Heart right ventricle (tissue), 16 donors: Measurements from ENCODE around the gene MEX3A. TPM values are rescaled to one million over a fixed set of nuclear protein-coding genes. Genes with fewer than 3 reads are reported as not detected.

ENCODE experiments used
- ATAC-seq, 8 donors: fragments of 200-7000 bp; cut with Tn5 transposase; one replicate each; pipeline ENCODE4 v1.9.1; 2020; ENCODE audit warnings: mild to moderate bottlenecking in 8 of 8, moderate library complexity in 8 of 8, moderate number of reproducible peaks in 1 of 8
- DNase-seq, 2 donors: peaks; one replicate each; pipeline ENCODE4 v3.0.0-alpha.2; 2020
- H3K27ac ChIP-seq, 10 donors: fragments of 200-600 bp; sonication (generic) in 2 of 10; one replicate each; pipeline versions ENCODE4 v1.5.0 to v1.8.0; 2020 to 2022; ENCODE audit warnings: mild to moderate bottlenecking in 3 of 10
- H3K27me3 ChIP-seq, 7 donors: fragments of 200-600 bp; one replicate each; pipeline ENCODE4 v1.8.0; 2021 to 2022; ENCODE audit warnings: mild to moderate bottlenecking in 2 of 7
- H3K36me3 ChIP-seq, 9 donors: fragments of 200-600 bp; sonication (generic) in 1 of 9; one replicate each; pipeline versions ENCODE4 v1.5.0 to v1.8.0; 2020 to 2022; ENCODE audit warnings: mild to moderate bottlenecking in 2 of 9
- H3K4me1 ChIP-seq, 9 donors: fragments of 200-600 bp; sonication (generic) in 1 of 9; one replicate each; pipeline versions ENCODE4 v1.5.0 to v1.8.0; 2020 to 2022; ENCODE audit warnings: mild to moderate bottlenecking in 4 of 9
- H3K4me3 ChIP-seq, 10 donors: fragments of 200-600 bp; sonication (generic) in 2 of 10; one replicate each; pipeline versions ENCODE4 v1.5.0 to v1.8.0; 2020 to 2022; ENCODE audit warnings: mild to moderate bottlenecking in 7 of 10, moderate library complexity in 2 of 10
- H3K9me3 ChIP-seq, 11 donors: fragments of 200-600 bp in 10 of 11; sonication (generic) in 2 of 11; one replicate each; pipeline versions ENCODE4 v1.5.0 to v1.8.0; 2013 to 2022; ENCODE audit warnings: mild to moderate bottlenecking in 2 of 11, control low read depth in 1 of 11, moderate library complexity in 1 of 11
- CTCF ChIP-seq, 9 donors: fragments of 200-600 bp; sonication (generic) in 2 of 9; IDR thresholded peaks; one replicate each; pipeline versions ENCODE4 v1.5.0 to v1.8.0; 2021 to 2022; ENCODE audit warnings: antibody characterized with exemption in 9 of 9, mild to moderate bottlenecking in 5 of 9, moderate library complexity in 1 of 9
- WGBS, 2 donors: extraction: QIAGEN DNeasy Blood & Tissue Kit; methylation state at CpG; one replicate each; pipeline ENCODE4 v1.1.7; 2013; ENCODE audit warnings: inconsistent platforms in 1 of 2; 5-methylcytosine and 5-hydroxymethylcytosine counted together
- intact Hi-C, 10 donors: fragments of 100-400 bp; cut with DNase I; formaldehyde crosslinking; loops; one replicate each; pipeline versions ENCODE4 v1.11.1 to v1.14.2; 2022
- polyA plus RNA-seq, 2 donors: library from polyadenylated mRNA; stranded (reverse); fragments of 200-250 nt; gene quantifications; one replicate each; pipeline ENCODE4 v1.2.3, GENCODE V29; 2013
- total RNA-seq, 10 donors: library from RNA; stranded (reverse); fragmentation: NEBNext Ultra II Directional in 3 of 10; extraction: Animal tissue kit (Norgen Biotek cat#: 25700) in 3 of 10; gene quantifications; one replicate each; pipeline versions ENCODE4 v1.2.1 to v1.2.4, GENCODE V29; 2021 to 2023
- donor health status: Arrhythmogenic right ventricular cardiomyopathy.
- donor health status: ischemic (EF 13 %, LVEDD 7.1; RV severe dilation, severe dysfunction).
- donor health status: healthy with polysubstance abuse.
- donor health status: DM: no; HTN: yes; CAD: no.
- donor health status: DM: no; HTN: no; CAD: no.
- donor health status: ischemic (EF 25% LVEDD 6.9; RV normal size, moderate dysfunction).
- donor health status: ischemic (EF 25% LVEDD 5.7; RV mildly dilated, moderate dysfunction).
- donor health status: healthy.
- donor health status: DM: yes; HTN: yes; CAD: no.
- donor health status: Ischemic cardiomyopathy.
- donor health status: ischemic (EF 35%, LVEDD 5.7; RV mildly dilated, moderate dysfunction).
- donor health status: nonischemic (EF 11% LVEDD 7.7; RV severe dilation, severe dysfunction).
- donor health status: DM: yes; HTN: yes; CAD: no.
- donor health status: PGD.
- donor health status: ischemic (EF 29% LVEDD 5.4; RV normal size, mild dysfunction).
- donor health status: nonischemic (EF 23%, LVEDD 6.1; RV moderate dilation, normal function).

Gene MEX3A
- total and polyA plus RNA-seq, 12 donors: 0.09 to 0.31 (median 0.19) TPM

- WGBS, 2 donors: 11% methylated on average over 9 of the region's 9 CpGs
- Histone ChIP-seq H3K9me3 (no peaks in the 10 kb centered on the region), H3K27ac (no peak overlapping the region), H3K36me3 (no peaks in the 10 kb centered on the region), H3K4me3 (no peak overlapping the region), H3K4me1 (peaks cover 0 to 8% (median 0%) of the 10 kb centered on the region in 9 donors), H3K27me3 (no peaks in the 10 kb centered on the region)
- peak in 1 of 2 donors; percentile 14 for DNase-seq
- intact Hi-C loops: no loop called here
- ATAC-seq: peak in 7 of 8 donors; percentile 51 to 77 (median 67)
- TF ChIP-seq CTCF (IDR thresholded peaks at IDR 0.05): peak in 7 of 9 donors; percentile 38 to 67 (median 56)
These were observed 56.4 kb downstream of the MEX3A start for GRCh38 chr1:156025876-156026275.

- no peak for TF ChIP-seq CTCF (IDR thresholded peaks at IDR 0.05)
These were observed 57.5 kb downstream of the MEX3A start for GRCh38 chr1:156024801-156025200.

More at GRCh38 chr1:156024801-156025200, 57.5 kb downstream of the MEX3A start:
- Histone ChIP-seq H3K4me3 (no peak overlapping the region), H3K27me3 (no peaks in the 10 kb centered on the region), H3K36me3 (peaks cover 0 to 1% (median 0%) of the 10 kb centered on the region in 9 donors), H3K9me3 (no peaks in the 10 kb centered on the region), H3K4me1 (peaks cover 3 to 12% (median 6%) of the 10 kb centered on the region in 9 donors), H3K27ac (no peak overlapping the region)
- 80 to 82% methylated on average over 5 of the region's 5 CpGs for WGBS, 2 donors
- no peak for ATAC-seq
- DNase-seq: no peak
- intact Hi-C loops: loop anchor here in 3 of 10 donors (5.0 kb wide), 2 partner anchors 32 to 42 kb away; no protein-coding TSS in a partner anchor

Other genes starting within 250 kb of the MEX3A start
- 10 to 100 TPM; 21.6 to 30.7 (median 28.1) TPM for gene GON4L, start 225.3 kb downstream of the MEX3A start, total RNA-seq
- 10 to 100 TPM in 1 of 2 donors, 1 to 10 TPM in 1; 8.8 to 25.5 TPM for gene GON4L, start 225.3 kb downstream of the MEX3A start, polyA plus RNA-seq
- gene SYT11, start 222.9 kb downstream of the MEX3A start, total RNA-seq: 10 to 100 TPM in 9 of 10 donors, 1 to 10 TPM in 1; 9.2 to 19.4 (median 12.8) TPM
- 1 to 10 TPM; 1.8 to 9.5 TPM for gene SYT11, start 222.9 kb downstream of the MEX3A start, polyA plus RNA-seq
- gene RIT1, start 171.1 kb downstream of the MEX3A start, total RNA-seq: 10 to 100 TPM; 12.8 to 32.3 (median 21.9) TPM
- gene RIT1, start 171.1 kb downstream of the MEX3A start, polyA plus RNA-seq: 10 to 100 TPM; 11.5 to 17.0 TPM
- 10 to 100 TPM; 17.6 to 30.3 (median 22.0) TPM for gene KHDC4, start 148.1 kb downstream of the MEX3A start, total RNA-seq
- gene KHDC4, start 148.1 kb downstream of the MEX3A start, polyA plus RNA-seq: 10 to 100 TPM; 14.3 to 33.8 TPM
- not detected for gene RXFP4, start 140.8 kb downstream of the MEX3A start, total RNA-seq
- under 1 TPM in 1 of 2 donors, not detected in 1; 0.04 TPM for gene RXFP4, start 140.8 kb downstream of the MEX3A start, polyA plus RNA-seq
- gene ARHGEF2, start 103.9 kb downstream of the MEX3A start, total RNA-seq: 10 to 100 TPM; 48.6 to 79.8 (median 58.2) TPM
- gene ARHGEF2, start 103.9 kb downstream of the MEX3A start, polyA plus RNA-seq: 10 to 100 TPM; 22.7 to 38.0 TPM
- 100 to 1,000 TPM in 2 of 10 donors, 10 to 100 TPM in 8; 70.3 to 124 (median 73.7) TPM for gene SSR2, start 61.5 kb downstream of the MEX3A start, total RNA-seq
- gene SSR2, start 61.5 kb downstream of the MEX3A start, polyA plus RNA-seq: 100 to 1,000 TPM in 1 of 2 donors, 10 to 100 TPM in 1; 66.1 to 322 TPM
- gene UBQLN4, start 28.7 kb downstream of the MEX3A start, total RNA-seq: 10 to 100 TPM; 19.9 to 32.2 (median 26.2) TPM
- gene UBQLN4, start 28.7 kb downstream of the MEX3A start, polyA plus RNA-seq: 10 to 100 TPM; 15.7 to 19.7 TPM
- gene LAMTOR2, start 27.7 kb downstream of the MEX3A start, total RNA-seq: 10 to 100 TPM; 49.4 to 64.9 (median 59.6) TPM
- gene LAMTOR2, start 27.7 kb downstream of the MEX3A start, polyA plus RNA-seq: 100 to 1,000 TPM in 1 of 2 donors, 10 to 100 TPM in 1; 94.3 to 105 TPM
- gene RAB25, start 21.3 kb downstream of the MEX3A start, total RNA-seq: under 1 TPM in 1 of 10 donors, not detected in 9; 0.50 TPM
- gene RAB25, start 21.3 kb downstream of the MEX3A start, polyA plus RNA-seq: under 1 TPM in 1 of 2 donors, not detected in 1; 0.17 TPM
- 100 to 1,000 TPM; 213 to 554 (median 267) TPM for gene LMNA, start 32.2 kb upstream of the MEX3A start, total RNA-seq
- gene LMNA, start 32.2 kb upstream of the MEX3A start, polyA plus RNA-seq: 100 to 1,000 TPM; 286 to 356 TPM
- 1 to 10 TPM in 9 of 10 donors, under 1 TPM in 1; 0.98 to 6.8 (median 1.8) TPM for gene SEMA4A, start 71.1 kb upstream of the MEX3A start, total RNA-seq
- 1 to 10 TPM; 1.1 to 2.0 TPM for gene SEMA4A, start 71.1 kb upstream of the MEX3A start, polyA plus RNA-seq
- 10 to 100 TPM; 15.4 to 26.0 (median 20.1) TPM for gene SLC25A44, start 111.6 kb upstream of the MEX3A start, total RNA-seq
- gene SLC25A44, start 111.6 kb upstream of the MEX3A start, polyA plus RNA-seq: 10 to 100 TPM in 1 of 2 donors, 1 to 10 TPM in 1; 7.0 to 15.8 TPM
- 10 to 100 TPM; 55.9 to 87.3 (median 66.4) TPM for gene PMF1, start 130.5 kb upstream of the MEX3A start, total RNA-seq
- gene PMF1, start 130.5 kb upstream of the MEX3A start, polyA plus RNA-seq: 100 to 1,000 TPM in 1 of 2 donors, 10 to 100 TPM in 1; 92.0 to 122 TPM
- under 1 TPM in 7 of 10 donors, not detected in 3; 0.30 to 0.85 (median 0.52) TPM for gene BGLAP, start 159.7 kb upstream of the MEX3A start, total RNA-seq
- 1 to 10 TPM in 1 of 2 donors, under 1 TPM in 1; 0.39 to 1.3 TPM for gene BGLAP, start 159.7 kb upstream of the MEX3A start, polyA plus RNA-seq
- gene PAQR6, start 165.6 kb upstream of the MEX3A start, total RNA-seq: 1 to 10 TPM in 2 of 10 donors, under 1 TPM in 8; 0.44 to 1.2 (median 0.77) TPM
- 1 to 10 TPM in 1 of 2 donors, under 1 TPM in 1; 0.39 to 1.5 TPM for gene PAQR6, start 165.6 kb upstream of the MEX3A start, polyA plus RNA-seq
- 10 to 100 TPM; 53.1 to 93.0 (median 77.7) TPM for gene SMG5, start 200.4 kb upstream of the MEX3A start, total RNA-seq
- 10 to 100 TPM; 38.7 to 44.8 TPM for gene SMG5, start 200.4 kb upstream of the MEX3A start, polyA plus RNA-seq
- gene TMEM79, start 201.9 kb upstream of the MEX3A start, total RNA-seq: 1 to 10 TPM in 9 of 10 donors, under 1 TPM in 1; 0.82 to 2.1 (median 1.7) TPM
- 1 to 10 TPM; 1.6 to 2.3 TPM for gene TMEM79, start 201.9 kb upstream of the MEX3A start, polyA plus RNA-seq
- 10 to 100 TPM; 10.9 to 43.8 (median 14.2) TPM for gene GLMP, start 213.2 kb upstream of the MEX3A start, total RNA-seq
- gene GLMP, start 213.2 kb upstream of the MEX3A start, polyA plus RNA-seq: 10 to 100 TPM; 11.9 to 25.6 TPM
- gene VHLL, start 216.8 kb upstream of the MEX3A start, total RNA-seq: not detected
- gene VHLL, start 216.8 kb upstream of the MEX3A start, polyA plus RNA-seq: not detected